Measurements from ENCODE around the gene CFAP97D1.

The CFAP97D1 gene

DNA sequence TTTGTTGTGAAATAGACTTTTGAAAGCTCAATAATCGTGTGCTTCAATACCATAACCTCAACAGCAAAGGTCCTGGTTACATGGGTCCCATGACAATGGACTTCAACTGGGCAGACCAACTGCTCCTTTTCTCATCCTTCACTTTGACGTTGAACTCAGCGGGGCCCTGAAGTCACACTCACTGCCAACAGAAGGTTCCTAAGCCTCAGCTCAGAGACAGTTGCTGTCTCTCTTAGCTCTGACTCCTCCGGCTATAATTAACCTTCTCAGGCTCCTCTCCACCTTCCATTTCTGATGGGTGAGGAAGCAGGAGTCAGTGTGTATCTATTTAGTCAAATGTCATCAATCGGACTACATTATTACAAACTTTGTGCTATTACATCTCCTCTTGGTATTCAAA is 28.9 kb downstream of the CFAP97D1 start:
- H3K9ac ChIP-seq (ENCODE audit: low read length): no peak overlapping the region
- H3K9me2 ChIP-seq (replicated peaks; ENCODE audit: insufficient read depth, low read length): no peaks in the 10 kb centered on the region
- H3K36me3 ChIP-seq (ENCODE audit: low read length): no peaks in the 10 kb centered on the region
- H2AFZ ChIP-seq (ENCODE audit: low read depth, low read length, severe bottlenecking): no peak overlapping the region
- no peaks in the 10 kb centered on the region for H3F3A ChIP-seq (ENCODE audit: insufficient read depth)
- no peaks in the 10 kb centered on the region for H3K79me2 ChIP-seq (ENCODE audit: insufficient read depth, low read length)
- no peaks in the 10 kb centered on the region for H3K27me3 ChIP-seq (ENCODE audit: low read length)
- no peak for TF ChIP-seq EZH2phosphoT487 (conservative IDR thresholded peaks at IDR 0.05; ENCODE audit: low read length)
- TF ChIP-seq CTCF (IDR thresholded peaks at IDR 0.05; ENCODE audit: insufficient read depth, low read length, poor library complexity, severe bottlenecking): no peak
- no peak overlapping the region for H3K27ac ChIP-seq (ENCODE audit: low read depth, low read length)
- H3K4me3 ChIP-seq (ENCODE audit: insufficient read depth, low read length, poor library complexity, severe bottlenecking): no peak overlapping the region
- H4K20me1 ChIP-seq (ENCODE audit: low read depth, low read length): no peaks in the 10 kb centered on the region
- H3K9me3 ChIP-seq (ENCODE audit: insufficient read depth, low read length): no peaks in the 10 kb centered on the region
- H3K4me2 ChIP-seq (ENCODE audit: low read depth, low read length, poor library complexity, severe bottlenecking): no peak overlapping the region

GRCh38 chr17:43810226-43810715 is 30.0 kb downstream of the CFAP97D1 start:
- no peak overlapping the region for H3K4me2 ChIP-seq (ENCODE audit: low read depth, low read length, poor library complexity, severe bottlenecking)
- no peaks in the 10 kb centered on the region for H3K9me3 ChIP-seq (ENCODE audit: insufficient read depth, low read length)
- H3K27ac ChIP-seq (ENCODE audit: low read depth, low read length): no peak overlapping the region
- no peak overlapping the region for H3K9ac ChIP-seq (ENCODE audit: low read length)
- no peaks in the 10 kb centered on the region for H3K36me3 ChIP-seq (ENCODE audit: low read length)
- H3K9me2 ChIP-seq (replicated peaks; ENCODE audit: insufficient read depth, low read length): no peaks in the 10 kb centered on the region
- no peaks in the 10 kb centered on the region for H3K79me2 ChIP-seq (ENCODE audit: insufficient read depth, low read length)
- no peaks in the 10 kb centered on the region for H4K20me1 ChIP-seq (ENCODE audit: low read depth, low read length)
- no peak overlapping the region for H2AFZ ChIP-seq (ENCODE audit: low read depth, low read length, severe bottlenecking)
- no peaks in the 10 kb centered on the region for H3F3A ChIP-seq (ENCODE audit: insufficient read depth)
- no peaks in the 10 kb centered on the region for H3K27me3 ChIP-seq (ENCODE audit: low read length)
- H3K4me3 ChIP-seq (ENCODE audit: insufficient read depth, low read length, poor library complexity, severe bottlenecking): no peak overlapping the region
- no peak for TF ChIP-seq CTCF (IDR thresholded peaks at IDR 0.05; ENCODE audit: insufficient read depth, low read length, poor library complexity, severe bottlenecking)
- TF ChIP-seq EZH2phosphoT487 (conservative IDR thresholded peaks at IDR 0.05; ENCODE audit: low read length): no peak

GRCh38 chr17:43810823-43811222 is 30.6 kb downstream of the CFAP97D1 start:
- no peaks in the 10 kb centered on the region for H3K27me3 ChIP-seq (ENCODE audit: low read length)
- H3K4me2 ChIP-seq (ENCODE audit: low read depth, low read length, poor library complexity, severe bottlenecking): no peak overlapping the region
- no peak overlapping the region for H3K4me3 ChIP-seq (ENCODE audit: insufficient read depth, low read length, poor library complexity, severe bottlenecking)
- H3K27ac ChIP-seq (ENCODE audit: low read depth, low read length): no peak overlapping the region
- no peaks in the 10 kb centered on the region for H3K36me3 ChIP-seq (ENCODE audit: low read length)
- no peaks in the 10 kb centered on the region for H3F3A ChIP-seq (ENCODE audit: insufficient read depth)
- no peaks in the 10 kb centered on the region for H3K9me3 ChIP-seq (ENCODE audit: insufficient read depth, low read length)
- H3K9me2 ChIP-seq (replicated peaks; ENCODE audit: insufficient read depth, low read length): no peaks in the 10 kb centered on the region
- no peaks in the 10 kb centered on the region for H3K79me2 ChIP-seq (ENCODE audit: insufficient read depth, low read length)
- no peak overlapping the region for H3K9ac ChIP-seq (ENCODE audit: low read length)
- no peak overlapping the region for H2AFZ ChIP-seq (ENCODE audit: low read depth, low read length, severe bottlenecking)
- no peak for TF ChIP-seq EZH2phosphoT487 (conservative IDR thresholded peaks at IDR 0.05; ENCODE audit: low read length)
- TF ChIP-seq CTCF (IDR thresholded peaks at IDR 0.05; ENCODE audit: insufficient read depth, low read length, poor library complexity, severe bottlenecking): no peak
- H4K20me1 ChIP-seq (ENCODE audit: low read depth, low read length): no peaks in the 10 kb centered on the region
